Measurements from ENCODE around the gene SLC2A9. TPM values are rescaled to one million over a fixed set of nuclear protein-coding genes. Genes with fewer than 3 reads are reported as not detected.

Gene SLC2A9
- total RNA-seq, 4 donors from 2014 or later: 5.6 to 10.5 (median 6.5) TPM

GRCh38 chr4:9970399-9971011 is 50.8 kb downstream of the SLC2A9 start:
- no peaks in the 10 kb centered on the region for H3K27me3 ChIP-seq
- no peak for TF ChIP-seq EP300 (IDR thresholded peaks at IDR 0.05)
- no peak for TF ChIP-seq POLR2AphosphoS5 (IDR thresholded peaks at IDR 0.05)
- TF ChIP-seq POLR2A (IDR thresholded peaks at IDR 0.05; ENCODE audit: low read depth): no peak
- TF ChIP-seq CTCF (IDR thresholded peaks at IDR 0.05): no peak
- H3K36me3 ChIP-seq: no peaks in the 10 kb centered on the region
- H3K27ac ChIP-seq (replicated peaks in 1 of 4): no peak overlapping the region
- 97% methylated on average over 6 of the region's 6 CpGs for WGBS
- H3K4me3 ChIP-seq: no peak overlapping the region
- H3K4me1 ChIP-seq: no peaks in the 10 kb centered on the region
- no peak for DNase-seq (ENCODE audit: extremely low spot score)
- H3K9me3 ChIP-seq: no peaks in the 10 kb centered on the region
- intact Hi-C loops (cut with DNase I): no loop called here

- H3K27ac ChIP-seq (replicated peaks in 1 of 4): no peak overlapping the region
- TF ChIP-seq CTCF (IDR thresholded peaks at IDR 0.05) (no peak), POLR2A (IDR thresholded peaks at IDR 0.05; ENCODE audit: low read depth) (no peak), EP300 (IDR thresholded peaks at IDR 0.05) (no peak), POLR2AphosphoS5 (IDR thresholded peaks at IDR 0.05) (no peak)
- intact Hi-C loops (cut with DNase I): no loop called here
- H3K27me3 ChIP-seq: no peaks in the 10 kb centered on the region
- peak; percentile 31 for DNase-seq (ENCODE audit: extremely low spot score)
- 93% methylated on average over 4 of the region's 7 CpGs for WGBS
- H3K4me1 ChIP-seq: no peaks in the 10 kb centered on the region
- H3K9me3 ChIP-seq: no peaks in the 10 kb centered on the region
- no peaks in the 10 kb centered on the region for H3K36me3 ChIP-seq
- no peak overlapping the region for H3K4me3 ChIP-seq
Observed at GRCh38 chr4:9969526-9970398, 51.5 kb downstream of the SLC2A9 start.

GRCh38 chr4:9968472-9968871 is 52.8 kb downstream of the SLC2A9 start:
- no peak for TF ChIP-seq EP300 (IDR thresholded peaks at IDR 0.05)
- TF ChIP-seq POLR2AphosphoS5 (IDR thresholded peaks at IDR 0.05): no peak
- TF ChIP-seq POLR2A (IDR thresholded peaks at IDR 0.05; ENCODE audit: low read depth): no peak
- TF ChIP-seq CTCF (IDR thresholded peaks at IDR 0.05): no peak
- no peaks in the 10 kb centered on the region for H3K9me3 ChIP-seq
- no peaks in the 10 kb centered on the region for H3K4me1 ChIP-seq
- intact Hi-C loops (cut with DNase I): no loop called here
- no peaks in the 10 kb centered on the region for H3K36me3 ChIP-seq
- DNase-seq (ENCODE audit: extremely low spot score): no peak
- no peak overlapping the region for H3K4me3 ChIP-seq
- no peaks in the 10 kb centered on the region for H3K27me3 ChIP-seq
- H3K27ac ChIP-seq (replicated peaks in 1 of 4): no peak overlapping the region

GRCh38 chr4:9964879-9965278 is 56.4 kb downstream of the SLC2A9 start:
- Histone ChIP-seq H3K4me1 (no peaks in the 10 kb centered on the region), H3K27me3 (no peaks in the 10 kb centered on the region), H3K9me3 (no peaks in the 10 kb centered on the region), H3K4me3 (no peak overlapping the region), H3K27ac (replicated peaks in 1 of 4) (no peak overlapping the region), H3K36me3 (no peaks in the 10 kb centered on the region)
- intact Hi-C loops (cut with DNase I): no loop called here
- TF ChIP-seq POLR2AphosphoS5 (IDR thresholded peaks at IDR 0.05) (no peak), EP300 (IDR thresholded peaks at IDR 0.05) (no peak), POLR2A (IDR thresholded peaks at IDR 0.05; ENCODE audit: low read depth) (no peak), CTCF (IDR thresholded peaks at IDR 0.05) (no peak)
- peak; percentile 60 for DNase-seq (ENCODE audit: extremely low spot score)
- 72% methylated on average over 7 of the region's 7 CpGs for WGBS
